Activated CD8-positive, alpha-beta T cell treated with anti-CD3 and anti-CD28 coated beads, Interleukin-2, amount 10 ng/mL, durations not matched to agents 7 days and 5 days (primary cell): ENCODE results near the gene PPP4R3B. TPM values are rescaled to one million over a fixed set of nuclear protein-coding genes. Genes with fewer than 3 reads are reported as not detected.

Source experiments
- ATAC-seq: fragments of 150-1000 bp; cut with Tn5 transposase; one replicate; pipeline ENCODE4 v1.10.0; 2021; ENCODE audit warnings: moderate library complexity
- CTCF ChIA-PET: fragments of 350-600 bp; sonication (Branson Sonifier 250); formaldehyde crosslinking; loops from one replicate; lab custom pipeline; 2021; ENCODE audit warnings: antibody characterized with exemption; lab: Charles Lee
- POLR2A ChIA-PET: fragments of 350-600 bp; sonication (Branson Sonifier 250); formaldehyde crosslinking; loops from one replicate; lab custom pipeline; 2021; ENCODE audit warnings: antibody characterized with exemption; lab: Charles Lee
- DNase-seq: peaks from one replicate; pipeline ENCODE4 v3.0.0-alpha.2; 2020
- H3K27ac Mint-ChIP-seq: one replicate; pipeline ENCODE4 v1.8.0; 2021; ENCODE audit warnings: mild to moderate bottlenecking, mixed read lengths
- H3K27me3 Mint-ChIP-seq: one replicate; pipeline ENCODE4 v1.8.0; 2021; ENCODE audit warnings: low read depth, mixed read lengths
- H3K36me3 Mint-ChIP-seq: one replicate; pipeline ENCODE4 v1.8.0; 2021; ENCODE audit warnings: low read depth, mixed read lengths
- H3K4me1 Mint-ChIP-seq: one replicate; pipeline ENCODE4 v1.8.0; 2021; ENCODE audit warnings: low read depth, mixed read lengths
- H3K4me3 Mint-ChIP-seq: one replicate; pipeline ENCODE4 v1.8.0; 2021; ENCODE audit warnings: mild to moderate bottlenecking, mixed read lengths
- H3K9me3 Mint-ChIP-seq: one replicate; pipeline ENCODE4 v1.8.0; 2022; ENCODE audit warnings: mixed read lengths; ENCODE audit not compliant: insufficient read depth
- total RNA-seq, 2 experiments: library from RNA; stranded (reverse); gene quantifications; one replicate each; pipeline ENCODE4 v1.2.3, GENCODE V29; 2021

PPP4R3B gene
- total RNA-seq, 2 experiments from 2014 or later: 67.6 to 68.2 TPM

- Mint-ChIP-seq H3K9me3 (no peaks in the 10 kb centered on the region), H3K27me3 (no peaks in the 10 kb centered on the region), H3K4me1 (no peaks in the 10 kb centered on the region), H3K36me3 (no peaks in the 10 kb centered on the region), H3K27ac (no peak overlapping the region), H3K4me3 (no peak overlapping the region)
- CTCF ChIA-PET: no interaction called here
- DNase-seq (no peak), ATAC-seq (no peak)
- POLR2A ChIA-PET: interaction anchor here (1.0 kb wide), 1 partner anchor 374 kb away, joined by 3 read pairs; no protein-coding TSS in a partner anchor
Measured at GRCh38 chr2:55502590-55503141, 114.8 kb downstream of the PPP4R3B start.

DNA sequence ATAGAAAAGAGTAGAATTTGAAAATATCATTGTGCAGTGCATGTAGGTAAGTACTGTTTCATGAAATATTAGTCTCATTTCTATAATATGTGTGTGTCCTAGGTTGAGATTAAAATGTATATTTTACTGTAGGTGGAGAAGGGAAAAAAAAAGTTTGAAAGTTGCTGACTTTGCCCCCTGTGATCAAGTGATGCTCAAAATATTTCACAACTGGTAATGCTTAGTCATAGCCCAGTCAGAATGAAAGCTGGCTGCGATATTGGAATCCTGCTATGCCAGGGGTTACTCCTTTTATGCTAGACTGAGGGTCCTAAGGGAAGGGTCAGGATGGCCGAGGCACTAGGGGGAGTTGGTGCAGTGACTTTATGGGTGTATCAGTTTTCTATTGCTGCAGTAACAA, 117.4 kb downstream of the PPP4R3B start:
- no peak overlapping the region for H3K4me3 Mint-ChIP-seq
- no peaks in the 10 kb centered on the region for H3K27me3 Mint-ChIP-seq
- ChIA-PET CTCF (no interaction called here), POLR2A (no interaction called here)
- H3K27ac Mint-ChIP-seq: no peak overlapping the region
- ATAC-seq (no peak), DNase-seq (no peak)
- no peaks in the 10 kb centered on the region for H3K9me3 Mint-ChIP-seq
- no peaks in the 10 kb centered on the region for H3K36me3 Mint-ChIP-seq
- H3K4me1 Mint-ChIP-seq: no peaks in the 10 kb centered on the region

DNA sequence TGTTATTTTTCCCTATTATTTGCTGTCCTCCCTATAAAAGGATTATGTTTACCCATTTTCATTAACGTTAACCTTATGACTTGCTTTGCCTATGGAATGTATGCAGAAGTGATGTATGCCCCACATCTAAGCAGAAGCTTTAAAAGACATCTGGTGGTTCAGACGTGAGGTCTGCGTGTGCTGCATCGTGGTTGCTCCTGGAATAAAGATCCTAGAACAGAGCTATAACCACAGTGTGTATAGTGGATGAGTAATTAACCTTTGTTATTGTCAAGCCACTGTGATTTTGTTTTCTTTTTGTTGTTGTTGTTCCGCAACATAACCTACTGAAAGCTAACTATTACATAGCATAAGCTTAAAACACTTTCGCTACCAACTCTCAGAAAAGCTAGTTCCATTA, 118.8 kb downstream of the PPP4R3B start:
- no peaks in the 10 kb centered on the region for H3K36me3 Mint-ChIP-seq
- H3K4me1 Mint-ChIP-seq: no peaks in the 10 kb centered on the region
- H3K27ac Mint-ChIP-seq: no peak overlapping the region
- CTCF ChIA-PET: no interaction called here
- H3K27me3 Mint-ChIP-seq: no peaks in the 10 kb centered on the region
- no peak overlapping the region for H3K4me3 Mint-ChIP-seq
- ATAC-seq (no peak), DNase-seq (no peak)
- no peaks in the 10 kb centered on the region for H3K9me3 Mint-ChIP-seq
- POLR2A ChIA-PET: interaction anchor here (0.6 kb wide), 1 partner anchor 49 kb away, joined by 3 read pairs; no protein-coding TSS in a partner anchor

Other genes with a start within 250 kb of the PPP4R3B start
- gene CCDC88A, start 197.8 kb downstream of the PPP4R3B start, total RNA-seq: 10 to 100 TPM; 12.0 to 12.9 TPM
- gene CFAP36, start 97.9 kb downstream of the PPP4R3B start, total RNA-seq: 10 to 100 TPM; 15.3 to 17.6 TPM
- 10 to 100 TPM; 37.6 to 38.4 TPM for gene PNPT1, start 76.2 kb upstream of the PPP4R3B start, total RNA-seq